ENCODE measurements around the gene TMEM9. TPM values are rescaled to one million over a fixed set of nuclear protein-coding genes. Genes with fewer than 3 reads are reported as not detected.

The TMEM9 gene
- total RNA-seq, 1 experiment from 2014 or later, result 83.5 TPM

DNA sequence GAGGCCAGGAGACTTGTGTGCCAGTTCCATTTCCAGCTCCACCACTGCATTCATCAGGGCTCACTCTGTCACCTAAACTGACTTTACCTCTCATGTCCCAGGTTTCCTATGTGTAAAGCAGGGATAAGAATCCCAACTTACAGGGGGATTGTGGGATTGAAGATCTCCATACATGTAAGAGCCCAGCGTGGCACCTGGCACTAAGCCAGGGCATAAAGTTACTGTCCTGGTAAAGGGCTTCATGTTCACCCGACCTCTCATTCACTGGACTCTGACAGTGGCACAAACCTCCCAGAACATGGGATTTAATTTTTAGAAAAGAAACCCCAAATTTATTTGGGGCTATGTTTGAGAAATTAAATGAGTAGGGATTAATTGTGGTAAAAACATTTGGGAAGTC lies 27.5 kb upstream of the TMEM9 start:
- Histone ChIP-seq H3K27me3 (no peaks in the 10 kb centered on the region), H3K27ac (no peak overlapping the region), H3K4me1 (peaks cover 38% of the 10 kb centered on the region), H3K4me3 (no peak overlapping the region), H3K36me3 (no peaks in the 10 kb centered on the region), H3K9me3 (replicated peaks) (no peaks in the 10 kb centered on the region)
- DNase-seq, result peak in 1 of 2 experiments; percentile 51

DNA sequence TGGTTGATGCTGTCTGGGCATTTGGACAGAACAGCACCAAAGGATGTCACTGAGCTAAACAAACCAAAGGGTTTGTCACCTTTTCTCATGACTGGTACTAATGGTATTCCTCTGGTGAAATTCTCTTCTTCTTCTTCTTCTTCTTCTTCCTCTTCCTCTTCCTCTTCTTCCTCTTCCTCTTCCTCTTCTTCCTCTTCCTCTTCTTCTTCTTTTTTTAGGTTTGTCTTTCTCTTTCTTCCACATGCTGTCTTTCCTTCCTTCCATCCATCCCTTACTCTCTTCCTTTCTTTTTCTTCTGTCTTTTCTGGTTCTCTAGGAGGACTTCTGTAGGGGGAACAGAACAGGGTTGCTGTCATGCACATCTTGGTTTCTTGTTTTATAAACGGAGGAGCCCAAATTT lies 27.0 kb upstream of the TMEM9 start:
- no peak overlapping the region for H3K4me3 ChIP-seq
- no peaks in the 10 kb centered on the region for H3K36me3 ChIP-seq
- H3K27ac ChIP-seq, result no peak overlapping the region
- H3K27me3 ChIP-seq, result no peaks in the 10 kb centered on the region
- peaks cover 38% of the 10 kb centered on the region for H3K4me1 ChIP-seq
- no peaks in the 10 kb centered on the region for H3K9me3 ChIP-seq (replicated peaks)
- no peak for DNase-seq

GRCh38 chr1:201180901-201181300 lies 26.6 kb upstream of the TMEM9 start:
- Histone ChIP-seq H3K27ac (no peak overlapping the region), H3K27me3 (no peaks in the 10 kb centered on the region), H3K4me1 (peaks cover 38% of the 10 kb centered on the region), H3K4me3 (no peak overlapping the region), H3K36me3 (no peaks in the 10 kb centered on the region), H3K9me3 (replicated peaks) (no peaks in the 10 kb centered on the region)
- peak; percentile 43 to 70 for DNase-seq

DNA sequence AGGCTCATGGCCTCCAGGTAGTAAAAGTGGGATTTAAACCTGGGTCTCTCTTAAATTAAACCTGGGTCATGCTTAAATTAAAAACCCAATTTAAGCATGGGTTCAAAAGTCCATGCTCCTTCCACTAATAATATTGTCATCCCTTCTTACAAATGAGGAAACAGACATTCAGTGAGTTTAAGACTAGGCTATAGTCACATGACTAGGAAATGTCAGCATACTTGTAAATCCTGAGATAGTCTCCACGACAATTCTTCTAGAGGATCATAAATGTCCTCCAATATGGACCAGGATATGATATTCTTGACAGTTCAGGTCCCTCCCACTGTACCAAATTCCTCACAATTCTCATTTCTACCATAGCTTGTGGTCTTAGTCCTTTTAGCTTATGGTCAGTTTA lies 25.9 kb upstream of the TMEM9 start:
- no peaks in the 10 kb centered on the region for H3K27me3 ChIP-seq
- peaks cover 36% of the 10 kb centered on the region for H3K4me1 ChIP-seq
- no peak overlapping the region for H3K4me3 ChIP-seq
- no peak for DNase-seq
- H3K36me3 ChIP-seq, result no peaks in the 10 kb centered on the region
- no peak overlapping the region for H3K27ac ChIP-seq
- no peaks in the 10 kb centered on the region for H3K9me3 ChIP-seq (replicated peaks)

GRCh38 chr1:201178718-201179117 lies 24.4 kb upstream of the TMEM9 start:
- Histone ChIP-seq H3K9me3 (replicated peaks) (no peaks in the 10 kb centered on the region), H3K36me3 (no peaks in the 10 kb centered on the region), H3K4me3 (no peak overlapping the region), H3K4me1 (peaks cover 24% of the 10 kb centered on the region), H3K27ac (no peak overlapping the region), H3K27me3 (no peaks in the 10 kb centered on the region)
- no peak for DNase-seq

- Histone ChIP-seq H3K36me3 (no peaks in the 10 kb centered on the region), H3K4me1 (peaks cover 30% of the 10 kb centered on the region), H3K4me3 (no peak overlapping the region), H3K27me3 (no peaks in the 10 kb centered on the region), H3K9me3 (replicated peaks) (no peaks in the 10 kb centered on the region), H3K27ac (no peak overlapping the region)
- DNase-seq, result no peak
Measured at GRCh38 chr1:201176940-201177339, 22.7 kb upstream of the TMEM9 start.

DNA sequence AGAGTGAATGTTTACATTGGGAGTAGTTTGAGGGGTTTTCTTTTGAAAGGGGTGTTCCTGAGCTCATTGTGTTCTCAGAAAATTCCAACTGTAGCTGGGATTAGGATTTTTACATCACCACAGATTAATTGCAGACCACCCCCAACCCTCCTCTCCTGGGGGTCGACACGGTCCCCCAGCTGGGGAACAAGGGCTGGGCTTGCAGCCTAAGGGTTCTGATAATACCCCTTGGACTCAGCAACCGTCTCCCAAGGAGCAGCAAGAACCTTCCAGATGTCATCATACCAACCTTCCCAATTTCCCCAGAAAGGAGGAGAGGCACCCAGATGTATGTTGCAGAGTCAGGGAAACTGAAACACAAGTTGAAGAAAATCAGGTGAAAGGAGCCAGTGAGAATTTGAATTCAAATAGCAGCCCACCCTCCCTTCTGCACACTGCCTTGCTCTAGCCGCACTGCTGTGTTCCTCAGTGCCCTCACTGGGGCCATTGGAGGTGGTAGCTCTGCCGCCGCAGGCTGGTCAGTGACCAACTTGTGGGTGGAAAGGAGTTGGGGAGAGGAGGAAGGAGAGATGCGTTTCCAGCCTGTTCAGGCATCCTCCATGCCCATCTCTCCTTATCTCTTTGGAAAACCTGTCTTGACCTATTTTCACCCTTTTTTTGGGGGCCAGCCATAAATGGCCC lies 21.7 kb upstream of the TMEM9 start:
- DNase-seq, result no peak
- Histone ChIP-seq H3K36me3 (no peaks in the 10 kb centered on the region), H3K27ac (no peak overlapping the region), H3K4me1 (peaks cover 26% of the 10 kb centered on the region), H3K9me3 (replicated peaks) (no peaks in the 10 kb centered on the region), H3K4me3 (no peak overlapping the region), H3K27me3 (no peaks in the 10 kb centered on the region)

DNA sequence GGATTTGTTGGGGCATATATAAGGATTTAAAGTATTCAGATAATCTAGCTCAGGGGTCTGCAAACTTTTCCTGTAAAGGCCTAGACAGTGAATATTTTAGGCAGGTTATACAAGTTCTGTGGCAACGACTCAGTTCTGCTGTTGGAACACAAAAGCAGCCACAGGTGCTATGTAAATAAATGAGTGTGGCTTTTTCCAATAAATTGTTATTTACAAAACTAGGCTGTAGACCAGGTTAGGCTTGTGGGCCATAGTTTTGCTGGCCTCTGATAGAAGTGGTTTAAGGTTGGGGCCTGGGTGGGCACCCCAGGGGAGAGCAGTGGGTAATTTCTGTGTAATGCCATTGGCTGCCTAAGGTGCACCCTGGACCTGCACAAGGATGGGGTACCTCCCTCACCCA lies 19.5 kb upstream of the TMEM9 start:
- no peaks in the 10 kb centered on the region for H3K9me3 ChIP-seq (replicated peaks)
- DNase-seq, result no peak
- H3K4me1 ChIP-seq, result peaks cover 35% of the 10 kb centered on the region
- H3K4me3 ChIP-seq, result no peak overlapping the region
- no peaks in the 10 kb centered on the region for H3K36me3 ChIP-seq
- H3K27ac ChIP-seq, result no peak overlapping the region
- no peaks in the 10 kb centered on the region for H3K27me3 ChIP-seq

DNA sequence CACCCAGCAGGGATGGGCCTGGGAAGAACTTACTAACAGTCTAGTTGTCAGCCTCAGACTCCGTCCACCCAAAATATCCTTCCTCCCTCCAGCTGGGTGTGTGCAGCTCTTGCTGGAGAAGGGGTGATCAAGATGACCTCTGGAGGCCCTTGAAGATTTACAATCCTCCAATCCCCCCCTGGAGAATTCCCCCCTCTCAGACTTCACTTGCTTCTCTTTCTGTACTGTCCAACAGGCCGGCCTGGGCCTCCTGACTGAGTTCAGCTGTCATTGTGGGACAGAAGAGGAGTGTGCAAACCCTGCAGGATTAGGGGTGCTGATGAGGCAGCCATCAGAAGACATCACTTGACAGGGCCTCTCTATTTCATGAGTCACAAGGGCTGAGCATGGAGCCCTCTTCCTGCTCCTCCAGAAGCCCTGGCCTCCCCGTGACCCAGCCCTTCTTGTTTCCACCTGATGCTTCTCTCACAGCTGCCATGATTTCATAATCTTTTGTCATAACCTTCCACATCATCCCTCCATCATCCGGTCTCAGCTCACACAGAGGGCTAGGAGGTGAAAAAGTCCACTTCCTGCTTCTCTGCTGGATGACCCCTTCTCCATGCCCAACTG lies 18.8 kb upstream of the TMEM9 start:
- Histone ChIP-seq H3K27ac (no peak overlapping the region), H3K27me3 (no peaks in the 10 kb centered on the region), H3K4me1 (peaks cover 35% of the 10 kb centered on the region), H3K36me3 (no peaks in the 10 kb centered on the region), H3K4me3 (no peak overlapping the region), H3K9me3 (replicated peaks) (no peaks in the 10 kb centered on the region)
- DNase-seq, result peak; percentile 58 to 61

GRCh38 chr1:201172326-201172725 lies 18.1 kb upstream of the TMEM9 start:
- DNase-seq, result peak in 1 of 2 experiments; percentile 45
- Histone ChIP-seq H3K36me3 (no peaks in the 10 kb centered on the region), H3K4me3 (no peak overlapping the region), H3K27me3 (no peaks in the 10 kb centered on the region), H3K4me1 (peaks cover 41% of the 10 kb centered on the region), H3K9me3 (replicated peaks) (no peaks in the 10 kb centered on the region), H3K27ac (no peak overlapping the region)

GRCh38 chr1:201171063-201172036 lies 17.1 kb upstream of the TMEM9 start:
- Histone ChIP-seq H3K27ac (peak overlapping the region; percentile 39), H3K36me3 (no peaks in the 10 kb centered on the region), H3K4me1 (peaks cover 51% of the 10 kb centered on the region), H3K27me3 (no peaks in the 10 kb centered on the region), H3K4me3 (peak overlapping the region; percentile 57), H3K9me3 (replicated peaks) (no peaks in the 10 kb centered on the region)
- peak; percentile 60 to 76 for DNase-seq

DNA sequence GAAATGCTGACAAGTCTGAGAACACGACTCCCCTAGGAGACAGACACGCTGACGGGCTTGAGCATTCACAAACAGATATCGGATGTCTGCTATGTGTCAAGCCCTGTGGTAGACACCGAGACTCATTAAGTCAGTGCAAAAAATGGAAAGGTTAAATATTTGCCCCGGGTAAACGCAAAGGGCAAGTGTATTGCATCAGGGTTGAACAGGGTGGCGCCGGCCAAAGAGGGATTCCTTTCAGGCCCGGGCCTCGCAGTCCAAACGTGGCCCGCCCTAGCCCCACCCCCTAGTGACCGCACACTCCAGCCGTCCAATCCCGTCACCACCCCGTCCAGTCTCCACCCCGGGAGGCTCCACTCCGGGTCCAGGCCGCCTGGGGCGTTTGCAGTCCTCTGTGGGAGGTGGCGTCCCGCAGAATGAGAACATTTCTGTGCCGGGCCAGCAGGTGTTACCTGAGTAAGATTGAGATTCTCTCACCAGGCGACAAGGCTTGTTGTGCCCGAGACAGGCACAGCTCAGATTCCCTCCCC lies 16.3 kb upstream of the TMEM9 start:
- peak; percentile 96 to 97 for DNase-seq
- H3K36me3 ChIP-seq, result no peaks in the 10 kb centered on the region
- H3K27ac ChIP-seq, result peak overlapping the region; percentile 39
- no peaks in the 10 kb centered on the region for H3K27me3 ChIP-seq
- peak overlapping the region; percentile 57 for H3K4me3 ChIP-seq
- peaks cover 51% of the 10 kb centered on the region for H3K4me1 ChIP-seq
- H3K9me3 ChIP-seq (replicated peaks), result no peaks in the 10 kb centered on the region

GRCh38 chr1:201169971-201170532 lies 15.8 kb upstream of the TMEM9 start:
- Histone ChIP-seq H3K9me3 (replicated peaks) (no peaks in the 10 kb centered on the region), H3K27me3 (no peaks in the 10 kb centered on the region), H3K4me1 (peaks cover 51% of the 10 kb centered on the region), H3K4me3 (peak overlapping the region; percentile 57), H3K27ac (no peak overlapping the region; the same call in 1 of the 2 replicates), H3K36me3 (no peaks in the 10 kb centered on the region)
- no peak for DNase-seq

DNA sequence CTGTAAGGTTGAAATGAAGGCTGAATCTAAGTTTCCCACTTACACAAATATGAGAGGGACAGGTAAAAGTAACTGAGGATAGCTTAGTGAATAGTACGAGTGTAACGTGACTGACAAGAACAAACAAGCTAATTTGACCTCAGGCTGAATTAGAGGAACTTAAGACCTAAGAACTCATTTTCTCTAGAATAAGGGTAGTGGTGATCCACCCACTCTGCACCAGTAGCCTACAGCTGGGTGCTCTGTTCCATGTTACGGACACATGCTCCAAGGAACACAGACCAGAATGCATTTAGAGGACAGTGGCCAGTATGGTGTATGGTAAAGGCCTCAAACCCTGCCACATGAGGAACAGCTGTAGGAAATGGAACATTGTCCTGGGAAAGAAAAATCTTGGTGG lies 14.9 kb upstream of the TMEM9 start:
- Histone ChIP-seq H3K27me3 (no peaks in the 10 kb centered on the region), H3K4me1 (peaks cover 51% of the 10 kb centered on the region), H3K36me3 (no peaks in the 10 kb centered on the region), H3K9me3 (replicated peaks) (no peaks in the 10 kb centered on the region), H3K4me3 (no peak overlapping the region), H3K27ac (no peak overlapping the region)
- DNase-seq, result no peak

Measured in SJCRH30 (cell line).